Measurements from ENCODE around the gene MBOAT2.

Gene MBOAT2

DNA sequence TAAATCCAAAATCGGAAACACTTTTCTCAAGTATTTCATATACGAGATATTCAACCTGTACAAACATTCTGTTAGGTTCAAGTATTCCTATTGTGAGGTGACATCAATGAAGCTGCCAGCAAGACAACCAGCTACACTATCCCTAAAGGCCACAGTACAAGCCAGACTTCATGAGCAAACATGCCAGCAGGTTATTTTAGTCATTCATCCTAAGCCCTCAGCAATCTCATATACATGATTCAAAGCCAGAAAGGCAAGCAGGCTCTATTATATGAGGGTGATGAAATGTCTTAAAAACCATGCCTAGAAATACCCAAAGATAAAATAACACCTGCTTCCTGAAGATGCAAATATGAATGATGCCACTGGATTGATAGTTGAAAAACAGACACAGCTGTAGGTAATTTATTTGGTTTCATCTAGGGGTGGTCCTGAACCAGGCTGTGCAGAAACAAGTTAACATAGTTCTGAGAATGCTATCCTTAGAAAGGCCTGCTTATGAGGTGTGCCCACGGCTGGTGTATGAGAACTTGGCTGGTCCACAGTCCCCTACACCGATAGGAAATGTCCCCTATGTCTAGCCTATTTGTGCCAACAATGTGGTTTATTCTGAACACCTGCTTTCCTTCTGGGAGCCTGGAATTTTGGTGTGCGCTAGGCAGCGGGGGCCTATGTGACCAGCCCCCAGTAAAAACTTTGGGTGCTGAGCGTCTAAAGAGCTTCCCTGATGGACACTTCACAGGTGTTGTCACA, 117.9 kb downstream of the MBOAT2 start:
- H3K36me3 ChIP-seq (ENCODE audit: insufficient read depth, low read length), result peaks cover 32% of the 10 kb centered on the region
- H3K27me3 ChIP-seq (ENCODE audit: insufficient read depth, low read length, poor library complexity), result no peaks in the 10 kb centered on the region
- TF ChIP-seq, protein P1, sequence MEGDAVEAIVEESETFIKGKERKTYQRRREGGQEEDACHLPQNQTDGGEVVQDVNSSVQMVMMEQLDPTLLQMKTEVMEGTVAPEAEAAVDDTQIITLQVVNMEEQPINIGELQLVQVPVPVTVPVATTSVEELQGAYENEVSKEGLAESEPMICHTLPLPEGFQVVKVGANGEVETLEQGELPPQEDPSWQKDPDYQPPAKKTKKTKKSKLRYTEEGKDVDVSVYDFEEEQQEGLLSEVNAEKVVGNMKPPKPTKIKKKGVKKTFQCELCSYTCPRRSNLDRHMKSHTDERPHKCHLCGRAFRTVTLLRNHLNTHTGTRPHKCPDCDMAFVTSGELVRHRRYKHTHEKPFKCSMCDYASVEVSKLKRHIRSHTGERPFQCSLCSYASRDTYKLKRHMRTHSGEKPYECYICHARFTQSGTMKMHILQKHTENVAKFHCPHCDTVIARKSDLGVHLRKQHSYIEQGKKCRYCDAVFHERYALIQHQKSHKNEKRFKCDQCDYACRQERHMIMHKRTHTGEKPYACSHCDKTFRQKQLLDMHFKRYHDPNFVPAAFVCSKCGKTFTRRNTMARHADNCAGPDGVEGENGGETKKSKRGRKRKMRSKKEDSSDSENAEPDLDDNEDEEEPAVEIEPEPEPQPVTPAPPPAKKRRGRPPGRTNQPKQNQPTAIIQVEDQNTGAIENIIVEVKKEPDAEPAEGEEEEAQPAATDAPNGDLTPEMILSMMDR (IDR thresholded peaks at IDR 0.05; ENCODE audit: borderline replicate concordance, extremely low read depth, low read length, poor library complexity, severe bottlenecking), result no peak
- no peak for TF ChIP-seq EZH2 (IDR thresholded peaks at IDR 0.05; ENCODE audit: borderline replicate concordance, low read depth, low read length, severe bottlenecking)
- no peak overlapping the region for H3K9ac ChIP-seq (ENCODE audit: low read depth, low read length)
- peaks cover 12% of the 10 kb centered on the region for H3K4me1 ChIP-seq (ENCODE audit: insufficient read depth, low read length)
- H3K79me2 ChIP-seq (ENCODE audit: insufficient read depth, low read length), result no peaks in the 10 kb centered on the region
- ATAC-seq (ENCODE audit: insufficient read depth, low read depth) (0 out of 3 replicates have a peak, but pooled peaks have one; percentile 25), DNase-seq (no peak)
- H3K4me3 ChIP-seq (ENCODE audit: low read depth in 1 of 2, low read length in 2 of 2), result no peak overlapping the region
- H2AFZ ChIP-seq (ENCODE audit: low read depth, low read length), result no peak overlapping the region
- no peak overlapping the region for H3K4me2 ChIP-seq (ENCODE audit: insufficient read depth, low read length)
- no peak overlapping the region for H3K27ac ChIP-seq (ENCODE audit: low read length)
- H3K9me3 ChIP-seq (ENCODE audit: insufficient read depth, low read length, severe bottlenecking), result no peaks in the 10 kb centered on the region
- no peaks in the 10 kb centered on the region for H4K20me1 ChIP-seq (ENCODE audit: insufficient read depth, low read length)

DNA sequence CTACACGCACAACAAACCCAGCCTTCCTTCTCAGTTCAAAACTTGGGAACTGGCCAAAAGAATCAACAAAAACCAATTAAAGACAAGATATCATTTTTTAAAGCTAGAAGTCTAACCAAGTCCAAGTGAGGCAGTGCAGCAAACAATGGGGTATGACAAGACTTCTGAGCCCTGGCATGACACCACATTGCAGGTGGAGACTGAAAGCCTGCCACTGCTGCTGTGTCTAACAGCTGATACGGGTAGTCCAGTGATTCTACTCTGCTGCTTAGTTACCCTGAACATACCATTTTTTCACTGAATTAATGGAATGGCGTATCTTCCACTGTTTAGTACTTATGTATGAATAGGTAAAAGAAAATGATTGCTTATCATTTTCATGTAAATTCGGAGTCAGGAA, 118.7 kb downstream of the MBOAT2 start:
- H3K9ac ChIP-seq (ENCODE audit: low read depth, low read length), result no peak overlapping the region
- no peak overlapping the region for H2AFZ ChIP-seq (ENCODE audit: low read depth, low read length)
- ATAC-seq (ENCODE audit: insufficient read depth, low read depth) (no peak), DNase-seq (no peak)
- H4K20me1 ChIP-seq (ENCODE audit: insufficient read depth, low read length), result no peaks in the 10 kb centered on the region
- H3K27ac ChIP-seq (ENCODE audit: low read length), result no peak overlapping the region
- H3K4me2 ChIP-seq (ENCODE audit: insufficient read depth, low read length), result no peak overlapping the region
- peaks cover 36% of the 10 kb centered on the region for H3K36me3 ChIP-seq (ENCODE audit: insufficient read depth, low read length)
- no peak for TF ChIP-seq EZH2 (IDR thresholded peaks at IDR 0.05; ENCODE audit: borderline replicate concordance, low read depth, low read length, severe bottlenecking)
- TF ChIP-seq, protein P1 (IDR thresholded peaks at IDR 0.05; ENCODE audit: borderline replicate concordance, extremely low read depth, low read length, poor library complexity, severe bottlenecking), result no peak
- H3K79me2 ChIP-seq (ENCODE audit: insufficient read depth, low read length), result no peaks in the 10 kb centered on the region
- no peaks in the 10 kb centered on the region for H3K9me3 ChIP-seq (ENCODE audit: insufficient read depth, low read length, severe bottlenecking)
- H3K4me3 ChIP-seq (ENCODE audit: low read depth in 1 of 2, low read length in 2 of 2), result no peak overlapping the region
- no peaks in the 10 kb centered on the region for H3K27me3 ChIP-seq (ENCODE audit: insufficient read depth, low read length, poor library complexity)
- H3K4me1 ChIP-seq (ENCODE audit: insufficient read depth, low read length), result peaks cover 12% of the 10 kb centered on the region

DNA sequence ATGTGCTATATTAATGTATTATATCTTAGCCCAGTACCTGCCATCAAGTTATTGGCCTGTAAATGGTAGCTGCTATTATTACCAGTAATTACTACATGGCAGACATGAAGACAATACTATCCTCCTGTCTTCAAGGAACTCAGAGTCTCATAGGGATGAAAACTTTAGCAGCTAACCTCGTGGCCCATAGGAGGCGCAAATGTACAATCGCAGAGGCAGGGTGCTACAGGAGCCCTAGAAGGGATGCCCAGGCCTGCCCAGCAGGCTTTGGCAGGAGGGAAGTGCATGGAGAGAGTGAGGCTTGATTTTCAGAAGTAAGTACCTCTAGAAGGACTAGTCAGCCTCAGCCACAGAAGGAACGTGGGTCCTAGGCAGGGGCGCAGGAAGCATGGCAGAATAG, 121.4 kb downstream of the MBOAT2 start:
- Histone ChIP-seq H3K9me3 (ENCODE audit: insufficient read depth, low read length, severe bottlenecking) (no peaks in the 10 kb centered on the region), H3K4me3 (ENCODE audit: low read depth in 1 of 2, low read length in 2 of 2) (no peak overlapping the region), H3K4me2 (ENCODE audit: insufficient read depth, low read length) (no peak overlapping the region), H3K9ac (ENCODE audit: low read depth, low read length) (no peak overlapping the region), H3K36me3 (ENCODE audit: insufficient read depth, low read length) (peaks cover 43% of the 10 kb centered on the region), H3K79me2 (ENCODE audit: insufficient read depth, low read length) (no peaks in the 10 kb centered on the region), H4K20me1 (ENCODE audit: insufficient read depth, low read length) (no peaks in the 10 kb centered on the region), H3K4me1 (ENCODE audit: insufficient read depth, low read length) (peaks cover 6% of the 10 kb centered on the region), H3K27ac (ENCODE audit: low read length) (no peak overlapping the region), H3K27me3 (ENCODE audit: insufficient read depth, low read length, poor library complexity) (no peaks in the 10 kb centered on the region), H2AFZ (ENCODE audit: low read depth, low read length) (no peak overlapping the region)
- TF ChIP-seq, protein P1 (IDR thresholded peaks at IDR 0.05; ENCODE audit: borderline replicate concordance, extremely low read depth, low read length, poor library complexity, severe bottlenecking), result peak; percentile 59
- no peak for TF ChIP-seq EZH2 (IDR thresholded peaks at IDR 0.05; ENCODE audit: borderline replicate concordance, low read depth, low read length, severe bottlenecking)
- DNase-seq (peak; percentile 25), ATAC-seq (ENCODE audit: insufficient read depth, low read depth) (no peak)
